ENCODE data around the gene OBSCN.

The OBSCN gene

DNA sequence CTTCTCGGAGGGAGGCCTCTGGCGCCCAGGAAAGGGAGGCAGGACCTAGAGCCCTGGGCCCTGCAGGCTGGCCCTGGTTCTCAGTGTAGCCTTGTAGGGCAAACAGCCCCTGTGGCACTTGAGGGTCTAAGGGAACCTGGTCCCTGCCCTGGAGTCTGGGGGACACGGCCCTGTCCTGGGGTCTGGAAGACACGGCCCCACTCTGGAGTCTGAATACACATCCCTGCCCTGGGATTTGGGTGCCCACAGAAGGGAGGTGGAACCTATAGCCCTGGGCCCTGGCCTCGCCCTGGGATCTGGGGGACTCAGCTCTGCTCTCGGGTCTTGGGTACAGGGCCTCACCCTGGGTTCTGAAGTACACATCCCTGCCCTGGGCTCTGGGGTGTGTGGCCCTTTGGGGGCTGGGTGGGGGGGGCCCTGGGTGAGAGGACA, 97.9 kb downstream of the OBSCN start:
- no peak for DNase-seq
- Histone ChIP-seq H3K4me1 (no peaks in the 10 kb centered on the region), H3K9me3 (peaks cover 7% of the 10 kb centered on the region), H3K4me3 (ENCODE audit: low read depth, low read length) (no peak overlapping the region), H3K27me3 (no peaks in the 10 kb centered on the region; the same call in 1 of the 2 replicates), H3K36me3 (no peaks in the 10 kb centered on the region)
- TF ChIP-seq, protein P1, sequence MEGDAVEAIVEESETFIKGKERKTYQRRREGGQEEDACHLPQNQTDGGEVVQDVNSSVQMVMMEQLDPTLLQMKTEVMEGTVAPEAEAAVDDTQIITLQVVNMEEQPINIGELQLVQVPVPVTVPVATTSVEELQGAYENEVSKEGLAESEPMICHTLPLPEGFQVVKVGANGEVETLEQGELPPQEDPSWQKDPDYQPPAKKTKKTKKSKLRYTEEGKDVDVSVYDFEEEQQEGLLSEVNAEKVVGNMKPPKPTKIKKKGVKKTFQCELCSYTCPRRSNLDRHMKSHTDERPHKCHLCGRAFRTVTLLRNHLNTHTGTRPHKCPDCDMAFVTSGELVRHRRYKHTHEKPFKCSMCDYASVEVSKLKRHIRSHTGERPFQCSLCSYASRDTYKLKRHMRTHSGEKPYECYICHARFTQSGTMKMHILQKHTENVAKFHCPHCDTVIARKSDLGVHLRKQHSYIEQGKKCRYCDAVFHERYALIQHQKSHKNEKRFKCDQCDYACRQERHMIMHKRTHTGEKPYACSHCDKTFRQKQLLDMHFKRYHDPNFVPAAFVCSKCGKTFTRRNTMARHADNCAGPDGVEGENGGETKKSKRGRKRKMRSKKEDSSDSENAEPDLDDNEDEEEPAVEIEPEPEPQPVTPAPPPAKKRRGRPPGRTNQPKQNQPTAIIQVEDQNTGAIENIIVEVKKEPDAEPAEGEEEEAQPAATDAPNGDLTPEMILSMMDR (IDR thresholded peaks at IDR 0.05; ENCODE audit: low read depth, low read length) = no peak

DNA sequence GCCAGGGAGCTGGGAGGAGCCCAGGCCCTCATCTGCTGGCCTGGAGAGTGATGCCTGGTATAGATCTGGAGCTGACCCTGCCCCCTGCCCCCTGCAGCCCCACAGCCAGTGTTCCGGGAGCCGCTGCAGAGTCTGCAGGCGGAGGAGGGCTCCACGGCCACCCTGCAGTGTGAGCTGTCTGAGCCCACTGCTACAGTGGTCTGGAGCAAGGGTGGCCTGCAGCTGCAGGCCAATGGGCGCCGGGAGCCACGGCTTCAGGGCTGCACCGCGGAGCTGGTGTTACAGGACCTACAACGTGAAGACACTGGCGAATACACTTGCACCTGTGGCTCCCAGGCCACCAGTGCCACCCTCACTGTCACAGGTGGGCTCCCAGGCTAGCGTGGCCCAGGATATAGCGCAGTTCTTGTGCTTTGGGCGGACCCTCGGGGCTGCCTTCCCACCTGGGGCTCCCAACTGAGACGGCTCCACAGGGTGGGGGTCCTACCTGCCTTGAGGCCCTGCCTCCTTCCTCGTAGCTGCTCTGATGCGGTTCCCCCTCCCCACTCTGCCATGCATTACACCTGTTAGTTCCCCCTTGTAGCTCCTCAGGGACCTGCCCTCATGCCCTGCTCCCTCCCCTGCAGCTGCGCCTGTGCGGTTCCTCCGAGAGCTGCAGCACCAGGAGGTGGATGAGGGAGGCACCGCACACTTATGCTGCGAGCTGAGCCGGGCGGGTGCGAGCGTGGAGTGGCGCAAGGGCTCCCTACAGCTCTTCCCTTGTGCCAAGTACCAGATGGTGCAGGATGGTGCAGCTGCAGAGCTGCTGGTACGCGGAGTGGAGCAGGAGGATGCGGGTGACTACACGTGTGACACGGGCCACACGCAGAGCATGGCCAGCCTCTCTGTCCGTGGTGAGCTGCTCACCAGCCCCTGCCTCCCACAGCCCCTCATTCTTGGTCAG, 98.7 kb downstream of the OBSCN start:
- no peaks in the 10 kb centered on the region; the same call in 1 of the 2 replicates for H3K27me3 ChIP-seq
- peaks cover 7% of the 10 kb centered on the region for H3K9me3 ChIP-seq
- DNase-seq = no peak
- TF ChIP-seq, protein P1 (IDR thresholded peaks at IDR 0.05; ENCODE audit: low read depth, low read length) = no peak
- no peaks in the 10 kb centered on the region for H3K4me1 ChIP-seq
- H3K36me3 ChIP-seq = no peaks in the 10 kb centered on the region
- no peak overlapping the region for H3K4me3 ChIP-seq (ENCODE audit: low read depth, low read length)

DNA sequence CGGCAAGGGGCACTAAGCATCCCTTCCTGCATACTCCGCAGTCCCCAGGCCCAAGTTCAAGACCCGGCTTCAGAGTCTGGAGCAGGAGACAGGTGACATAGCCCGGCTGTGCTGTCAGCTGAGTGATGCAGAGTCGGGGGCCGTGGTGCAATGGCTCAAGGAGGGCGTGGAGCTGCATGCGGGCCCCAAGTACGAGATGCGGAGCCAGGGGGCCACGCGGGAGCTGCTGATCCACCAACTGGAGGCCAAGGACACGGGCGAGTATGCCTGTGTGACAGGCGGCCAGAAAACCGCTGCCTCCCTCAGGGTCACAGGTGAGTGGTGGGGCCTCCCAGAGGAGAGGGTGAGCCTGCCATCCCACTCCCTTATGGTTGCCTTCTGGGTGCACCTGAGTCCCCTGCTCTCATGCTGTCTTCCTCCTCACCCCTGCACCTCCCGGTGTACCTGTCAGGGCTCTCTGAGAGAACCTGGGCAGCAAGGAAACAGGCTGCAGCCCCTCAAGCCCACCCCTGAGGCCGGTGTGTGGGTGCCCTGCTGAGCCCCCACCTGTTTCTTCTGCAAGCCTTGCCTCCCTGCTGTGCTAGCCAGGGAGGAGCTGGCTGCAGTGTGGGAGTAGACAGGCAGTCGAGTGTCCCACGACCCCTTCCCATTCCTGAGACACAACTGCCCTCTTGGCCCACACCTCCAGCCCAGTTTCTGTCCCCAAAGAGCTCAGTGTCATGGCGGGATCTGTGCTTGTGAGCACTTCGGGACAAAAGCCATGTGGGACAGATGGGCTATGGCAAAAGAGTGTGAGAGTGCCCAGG, 99.6 kb downstream of the OBSCN start:
- no peaks in the 10 kb centered on the region for H3K36me3 ChIP-seq

DNA sequence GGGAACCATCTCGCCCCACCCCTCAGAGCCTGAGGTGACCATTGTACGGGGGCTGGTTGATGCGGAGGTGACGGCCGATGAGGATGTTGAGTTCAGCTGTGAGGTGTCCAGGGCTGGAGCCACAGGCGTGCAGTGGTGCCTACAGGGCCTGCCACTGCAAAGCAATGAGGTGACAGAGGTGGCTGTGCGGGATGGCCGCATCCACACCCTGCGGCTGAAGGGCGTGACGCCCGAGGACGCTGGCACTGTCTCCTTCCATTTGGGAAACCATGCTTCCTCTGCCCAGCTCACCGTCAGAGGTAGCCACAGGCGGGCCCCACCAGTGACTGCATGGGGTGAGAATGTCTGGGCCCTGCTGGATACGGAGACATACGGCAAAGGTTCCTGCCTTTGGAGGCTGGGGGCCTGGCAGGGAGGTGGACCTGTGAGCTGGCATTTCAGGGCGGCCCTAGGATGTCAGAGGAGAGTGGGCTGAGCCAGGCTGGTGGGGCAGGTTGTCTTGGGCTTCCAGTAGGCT, 100.3 kb downstream of the OBSCN start:
- DNase-seq = no peak
- no peaks in the 10 kb centered on the region; the same call in none of the 2 replicates for H3K9me3 ChIP-seq
- H3K4me3 ChIP-seq (ENCODE audit: low read depth, low read length) = no peak overlapping the region
- H3K27me3 ChIP-seq = no peaks in the 10 kb centered on the region; the same call in 1 of the 2 replicates
- H3K4me1 ChIP-seq = no peaks in the 10 kb centered on the region
- TF ChIP-seq, protein P1 (IDR thresholded peaks at IDR 0.05; ENCODE audit: low read depth, low read length) = no peak
- no peaks in the 10 kb centered on the region for H3K36me3 ChIP-seq

More for the DNA sequence above, 99.6 kb downstream of the OBSCN start:
- DNase-seq = peak; percentile 7
- Histone ChIP-seq H3K4me3 (ENCODE audit: low read depth, low read length) (no peak overlapping the region), H3K9me3 (peaks cover 4% of the 10 kb centered on the region), H3K27me3 (no peaks in the 10 kb centered on the region; the same call in 1 of the 2 replicates), H3K4me1 (no peaks in the 10 kb centered on the region)
- TF ChIP-seq, protein P1 (IDR thresholded peaks at IDR 0.05; ENCODE audit: low read depth, low read length) = no peak

DNA sequence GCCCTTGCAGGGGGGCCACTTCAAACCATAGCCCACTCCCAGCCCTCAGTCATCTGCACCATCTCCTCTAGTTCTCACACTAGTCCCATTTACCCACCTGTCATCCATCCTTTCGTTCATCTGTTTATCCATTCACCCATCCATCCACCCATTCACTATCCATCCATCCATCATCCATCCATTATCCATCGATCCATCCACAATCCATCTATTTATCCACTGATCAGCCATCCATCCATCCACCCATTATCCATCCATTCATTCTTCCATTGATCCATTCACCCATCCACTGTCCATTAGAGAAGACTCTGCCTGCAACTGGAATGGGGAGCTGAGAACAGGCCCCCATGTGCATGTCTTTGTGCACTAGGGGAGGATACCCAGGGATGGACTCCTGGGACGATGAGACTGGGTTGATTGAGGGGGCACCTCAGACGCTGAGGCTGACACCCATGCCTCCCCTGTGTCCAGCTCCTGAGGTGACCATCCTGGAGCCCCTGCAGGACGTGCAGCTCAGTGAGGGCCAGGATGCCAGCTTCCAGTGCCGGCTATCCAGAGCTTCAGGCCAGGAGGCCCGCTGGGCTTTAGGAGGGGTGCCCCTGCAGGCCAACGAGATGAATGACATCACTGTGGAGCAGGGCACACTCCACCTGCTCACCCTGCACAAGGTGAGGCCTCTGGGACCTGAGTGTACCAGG, 100.9 kb downstream of the OBSCN start:
- TF ChIP-seq, protein P1 (IDR thresholded peaks at IDR 0.05; ENCODE audit: low read depth, low read length) = no peak
- H3K9me3 ChIP-seq = no peaks in the 10 kb centered on the region; the same call in 1 of the 2 replicates
- DNase-seq = peak; percentile 7

More for the DNA sequence above, 100.9 kb downstream of the OBSCN start:
- Histone ChIP-seq H3K4me3 (ENCODE audit: low read depth, low read length) (no peak overlapping the region), H3K4me1 (no peaks in the 10 kb centered on the region), H3K27me3 (no peaks in the 10 kb centered on the region; the same call in 1 of the 2 replicates), H3K36me3 (no peaks in the 10 kb centered on the region)
